CD4-positive, alpha-beta T cell treated with Interleukin-15 for 1 hour (primary cell): ENCODE data around the gene STAT6.

Experiments
- DNase-seq: peaks from one replicate; pipeline ENCODE4 v3.0.0-alpha.2; 2020

STAT6 gene

GRCh38 chr12:57111031-57111734 is at the start of gene STAT6:
TSS of gene STAT6 (minus strand) at chr12:57111362. CDS start at chr12:57108278, 3,084 bp downstream.
- DNase-seq: peak; percentile 93

GRCh38 chr12:57160741-57161140 is 49.6 kb upstream of the STAT6 start:
- DNase-seq: no peak

GRCh38 chr12:57160040-57160439 is 48.9 kb upstream of the STAT6 start:
- no peak for DNase-seq

GRCh38 chr12:57159311-57159710 is 48.1 kb upstream of the STAT6 start:
- no peak for DNase-seq

- no peak for DNase-seq
Observed at GRCh38 chr12:57158665-57159064, 47.5 kb upstream of the STAT6 start.

GRCh38 chr12:57158186-57158585 is 47.0 kb upstream of the STAT6 start:
- DNase-seq: no peak

- DNase-seq: peak; percentile 31
Observed at GRCh38 chr12:57157588-57158173, 46.5 kb upstream of the STAT6 start.

- DNase-seq: peak; percentile 32
Observed at GRCh38 chr12:57156701-57157403, 45.7 kb upstream of the STAT6 start.

GRCh38 chr12:57154804-57155434 is 43.8 kb upstream of the STAT6 start:
- no peak for DNase-seq

GRCh38 chr12:57154076-57154475 is 42.9 kb upstream of the STAT6 start:
- no peak for DNase-seq

- DNase-seq: no peak
Observed at GRCh38 chr12:57153415-57153997, 42.3 kb upstream of the STAT6 start.

GRCh38 chr12:57152639-57153038 is 41.5 kb upstream of the STAT6 start:
- DNase-seq: no peak

GRCh38 chr12:57151741-57152630 is 40.8 kb upstream of the STAT6 start:
- DNase-seq: no peak

- no peak for DNase-seq
Observed at GRCh38 chr12:57150400-57151000, 39.3 kb upstream of the STAT6 start.

- no peak for DNase-seq
Observed at GRCh38 chr12:57149245-57149900, 38.2 kb upstream of the STAT6 start.

GRCh38 chr12:57148469-57149244 is 37.5 kb upstream of the STAT6 start:
- DNase-seq: no peak

- DNase-seq: no peak
Observed at GRCh38 chr12:57146961-57147944, 36.1 kb upstream of the STAT6 start, which contains the start of gene LRP1-AS. TSS of gene LRP1-AS (minus strand) at chr12:57147619.

- no peak for DNase-seq
Observed at GRCh38 chr12:57146092-57146491, 34.9 kb upstream of the STAT6 start.

- no peak for DNase-seq
Observed at GRCh38 chr12:57145460-57146059, 34.4 kb upstream of the STAT6 start.
